CD4-positive, CD25-positive, alpha-beta regulatory T cell (primary cell): ENCODE measurements around the gene GNL1. TPM values are rescaled to one million over a fixed set of nuclear protein-coding genes. Genes with fewer than 3 reads are reported as not detected.

Source experiments
- ATAC-seq, 2 donors: fragments of 150-1000 bp; cut with Tn5 transposase; one replicate each; pipeline ENCODE4 v1.10.0; 2021; ENCODE audit warnings: low read depth in 2 of 2, moderate number of reproducible peaks in 2 of 2, moderate library complexity in 1 of 2
- DNase-seq, 3 donors: peaks; one replicate each; pipeline versions ENCODE4 v3.0.0 to v3.0.0-alpha.2; 2012 to 2022; ENCODE audit warnings: mixed read lengths in 1 of 3
- H3K27ac ChIP-seq: one replicate; pipeline ENCODE4 v1.7.0; 2013; ENCODE audit warnings: mild to moderate bottlenecking, low read length; ENCODE audit not compliant: insufficient read depth, poor library complexity, severe bottlenecking
- H3K27me3 ChIP-seq: one replicate; pipeline ENCODE4 v1.7.0; 2013; ENCODE audit warnings: low read length; ENCODE audit not compliant: control insufficient read depth, insufficient read depth
- H3K36me3 ChIP-seq: one replicate; pipeline ENCODE4 v1.7.0; 2013; ENCODE audit warnings: mild to moderate bottlenecking, low read length, moderate library complexity; ENCODE audit not compliant: control insufficient read depth, insufficient read depth
- H3K4me1 ChIP-seq: 2 replicates; pipeline ENCODE4 v1.7.0; 2013; ENCODE audit warnings: mild to moderate bottlenecking, low read length; ENCODE audit not compliant: insufficient read depth, control insufficient read depth, poor library complexity, severe bottlenecking
- H3K4me3 ChIP-seq: one replicate; pipeline ENCODE4 v1.7.0; 2013; ENCODE audit warnings: low read depth, mild to moderate bottlenecking, low read length, moderate library complexity
- H3K9me3 ChIP-seq, 2 experiments: 1 replicate in 1 of 2; 2 replicates in 1 of 2; pipeline ENCODE4 v1.7.0; 2013; ENCODE audit warnings: low read length in 2 of 2, mild to moderate bottlenecking in 1 of 2, moderate library complexity in 1 of 2; ENCODE audit not compliant: control insufficient read depth in 2 of 2
- H3K27ac Mint-ChIP-seq, 3 donors: one replicate each; pipeline ENCODE4 v1.8.0; 2020 to 2022; ENCODE audit warnings: mild to moderate bottlenecking in 3 of 3, mixed read lengths in 3 of 3, moderate library complexity in 2 of 3
- H3K27me3 Mint-ChIP-seq: one replicate; pipeline ENCODE4 v1.8.0; 2022; ENCODE audit warnings: mild to moderate bottlenecking, mixed read lengths
- H3K36me3 Mint-ChIP-seq: one replicate; pipeline ENCODE4 v1.8.0; 2020; ENCODE audit warnings: mixed read lengths
- H3K4me1 Mint-ChIP-seq, 4 donors: one replicate each; pipeline ENCODE4 v1.8.0; 2020 to 2022; ENCODE audit warnings: mixed read lengths in 4 of 4, mild to moderate bottlenecking in 1 of 4
- H3K4me3 Mint-ChIP-seq, 4 donors: one replicate each; pipeline ENCODE4 v1.8.0; 2020 to 2022; ENCODE audit warnings: mild to moderate bottlenecking in 4 of 4, mixed read lengths in 4 of 4, moderate library complexity in 3 of 4
- H3K9me3 Mint-ChIP-seq, 7 donors: one replicate each; pipeline ENCODE4 v1.8.0; 2020 to 2022; ENCODE audit warnings: mixed read lengths in 7 of 7, mild to moderate bottlenecking in 3 of 7, moderate library complexity in 2 of 7
- polyA plus RNA-seq, 4 donors: library from polyadenylated mRNA; unstranded; fragments of 300-500 nt; fragmentation: Illumina TruSeq; gene quantifications; one replicate each; pipeline ENCODE4 v1.2.3, GENCODE V29; 2021
- total RNA-seq: library from RNA; stranded (reverse); gene quantifications from one replicate; pipeline ENCODE4 v1.2.3, GENCODE V29; 2022

GNL1 gene
- total and polyA plus RNA-seq, 5 donors from 2014 or later = 36.6 to 189 (median 37.9) TPM

GRCh38 chr6:30565772-30566171 lies 9.5 kb upstream of the GNL1 start:
- H3K27me3 Mint-ChIP-seq = peaks cover 2% of the 10 kb centered on the region

GRCh38 chr6:30564114-30564513 lies 7.8 kb upstream of the GNL1 start:
- H3K27ac ChIP-seq = no peak overlapping the region
- peaks cover 5 to 36% (median 16%) of the 10 kb centered on the region in 4 donors for H3K4me1 Mint-ChIP-seq
- peaks cover 13% of the 10 kb centered on the region for H3K36me3 Mint-ChIP-seq
- no peak overlapping the region for H3K27ac Mint-ChIP-seq
- H3K36me3 ChIP-seq = peaks cover 13% of the 10 kb centered on the region
- no peaks in the 10 kb centered on the region for H3K4me1 ChIP-seq
- no peaks in the 10 kb centered on the region for H3K27me3 Mint-ChIP-seq
- no peaks in the 10 kb centered on the region for H3K9me3 ChIP-seq
- DNase-seq (no peak), ATAC-seq (no peak)
- peak overlapping the region in 1 of 4 donors; percentile 41 for H3K4me3 Mint-ChIP-seq
- H3K27me3 ChIP-seq = no peaks in the 10 kb centered on the region
- no peak overlapping the region for H3K4me3 ChIP-seq
- H3K9me3 Mint-ChIP-seq = no peaks in the 10 kb centered on the region

More at GRCh38 chr6:30565772-30566171, 9.5 kb upstream of the GNL1 start:
- no peak for ATAC-seq
- Mint-ChIP-seq H3K4me3 (peak overlapping the region in 2 of 4 donors; percentile 48 to 75), H3K27ac (peak overlapping the region in 1 of 3 donors; percentile 46), H3K36me3 (peaks cover 13% of the 10 kb centered on the region), H3K9me3 (no peaks in the 10 kb centered on the region), H3K4me1 (peaks cover 8 to 38% (median 19%) of the 10 kb centered on the region in 4 donors)
- peaks cover 5% of the 10 kb centered on the region for H3K4me1 ChIP-seq
- peaks cover 13% of the 10 kb centered on the region for H3K36me3 ChIP-seq
- no peak overlapping the region for H3K4me3 ChIP-seq
- no peak for DNase-seq
- H3K9me3 ChIP-seq = no peaks in the 10 kb centered on the region
- H3K27ac ChIP-seq = no peak overlapping the region
- H3K27me3 ChIP-seq = no peaks in the 10 kb centered on the region

- peak overlapping the region; percentile 20 to 94 (median 40) for H3K27ac Mint-ChIP-seq
- no peaks in the 10 kb centered on the region for H3K9me3 Mint-ChIP-seq
- ATAC-seq = no peak
- Histone ChIP-seq H3K36me3 (peaks cover 13% of the 10 kb centered on the region), H3K27me3 (no peaks in the 10 kb centered on the region), H3K9me3 (no peaks in the 10 kb centered on the region), H3K27ac (no peak overlapping the region), H3K4me3 (no peak overlapping the region), H3K4me1 (peaks cover 6% of the 10 kb centered on the region)
- peak overlapping the region in 2 of 4 donors; percentile 10 to 58 for H3K4me3 Mint-ChIP-seq
- DNase-seq = no peak
- no peaks in the 10 kb centered on the region for H3K27me3 Mint-ChIP-seq
- peaks cover 13% of the 10 kb centered on the region for H3K36me3 Mint-ChIP-seq
- H3K4me1 Mint-ChIP-seq = peaks cover 6 to 50% (median 25%) of the 10 kb centered on the region in 4 donors
These were observed 6.5 kb upstream of the GNL1 start for GRCh38 chr6:30562470-30563425.

- H3K4me3 ChIP-seq = no peak overlapping the region
- H3K27ac Mint-ChIP-seq = peak overlapping the region in 1 of 3 donors; percentile 62
- DNase-seq (no peak), ATAC-seq (no peak)
- no peak overlapping the region for H3K4me3 Mint-ChIP-seq
- peaks cover 16% of the 10 kb centered on the region for H3K27me3 Mint-ChIP-seq
- no peaks in the 10 kb centered on the region for H3K9me3 Mint-ChIP-seq
- peaks cover 18% of the 10 kb centered on the region for H3K4me1 ChIP-seq
- no peaks in the 10 kb centered on the region for H3K27me3 ChIP-seq
- H3K36me3 ChIP-seq = peaks cover 13% of the 10 kb centered on the region
- H3K4me1 Mint-ChIP-seq = peaks cover 16 to 56% (median 29%) of the 10 kb centered on the region in 4 donors
- no peak overlapping the region for H3K27ac ChIP-seq
- H3K9me3 ChIP-seq = no peaks in the 10 kb centered on the region
- peaks cover 13% of the 10 kb centered on the region for H3K36me3 Mint-ChIP-seq
These were observed 4.6 kb upstream of the GNL1 start for GRCh38 chr6:30560930-30561329.

- peaks cover 21% of the 10 kb centered on the region for H3K36me3 Mint-ChIP-seq
- peaks cover 16 to 70% (median 38%) of the 10 kb centered on the region in 4 donors for H3K4me1 Mint-ChIP-seq
These were observed 1.3 kb upstream of the GNL1 start for GRCh38 chr6:30557683-30557981.

GRCh38 chr6:30556906-30557682 lies 805 bp upstream of the GNL1 start, which contains the start of gene PRR3:
Gene PRR3, plus strand, starts transcription at chr6:30557295. Its CDS starts 50 bp downstream, at chr6:30557345.
- ATAC-seq (peak; percentile 58 to 59), DNase-seq (peak; percentile 85 to 94 (median 94))
- H3K4me3 Mint-ChIP-seq = peak within 1 kb of the TSS; percentile 99 to 100 (median 100)
- peak within 1 kb of the TSS; percentile 95 for H3K4me3 ChIP-seq
- no peaks in the 10 kb centered on the region for H3K9me3 ChIP-seq
- H3K27ac Mint-ChIP-seq = peak within 1 kb of the TSS; percentile 99 to 100 (median 99)
- peaks cover 20% of the 10 kb centered on the region for H3K36me3 Mint-ChIP-seq
- peaks cover 16 to 70% (median 38%) of the 10 kb centered on the region in 4 donors for H3K4me1 Mint-ChIP-seq
- no peaks in the 10 kb centered on the region for H3K9me3 Mint-ChIP-seq
- peaks cover 32% of the 10 kb centered on the region for H3K4me1 ChIP-seq
- H3K27me3 ChIP-seq = no peaks in the 10 kb centered on the region
- H3K36me3 ChIP-seq = peaks cover 26% of the 10 kb centered on the region
- H3K27me3 Mint-ChIP-seq = peaks cover 16% of the 10 kb centered on the region
- peak within 1 kb of the TSS; percentile 99 for H3K27ac ChIP-seq

More at GRCh38 chr6:30557683-30557981, 1.3 kb upstream of the GNL1 start:
- Histone ChIP-seq H3K4me1 (peaks cover 32% of the 10 kb centered on the region), H3K27ac (peak overlapping the region; percentile 99), H3K36me3 (peaks cover 26% of the 10 kb centered on the region), H3K27me3 (no peaks in the 10 kb centered on the region), H3K4me3 (peak overlapping the region; percentile 95), H3K9me3 (no peaks in the 10 kb centered on the region)
- peak overlapping the region; percentile 99 to 100 (median 99) for H3K27ac Mint-ChIP-seq
- ATAC-seq (no peak), DNase-seq (peak in 1 of 3 donors; percentile 63)
- H3K9me3 Mint-ChIP-seq = no peaks in the 10 kb centered on the region
- H3K27me3 Mint-ChIP-seq = peaks cover 16% of the 10 kb centered on the region
- peak overlapping the region; percentile 99 to 100 (median 100) for H3K4me3 Mint-ChIP-seq

GRCh38 chr6:30555816-30556065 lies 548 bp downstream of the GNL1 start:
- H3K4me3 ChIP-seq = peak overlapping the region; percentile 72
- no peaks in the 10 kb centered on the region for H3K27me3 ChIP-seq
- peaks cover 32% of the 10 kb centered on the region for H3K4me1 ChIP-seq
- H3K27ac ChIP-seq = peak overlapping the region; percentile 99
- peaks cover 23% of the 10 kb centered on the region for H3K36me3 Mint-ChIP-seq
- peak overlapping the region; percentile 99 to 100 (median 100) for H3K4me3 Mint-ChIP-seq
- H3K9me3 Mint-ChIP-seq = no peaks in the 10 kb centered on the region
- H3K9me3 ChIP-seq = no peaks in the 10 kb centered on the region
- peak overlapping the region in 2 of 3 donors; percentile 99 to 100 for H3K27ac Mint-ChIP-seq
- peaks cover 16 to 64% (median 40%) of the 10 kb centered on the region in 4 donors for H3K4me1 Mint-ChIP-seq
- DNase-seq = peak in 1 of 3 donors; percentile 25
- peaks cover 38% of the 10 kb centered on the region for H3K36me3 ChIP-seq
- H3K27me3 Mint-ChIP-seq = peaks cover 16% of the 10 kb centered on the region
- no peak for ATAC-seq
